ENCODE measurements around the gene SMC1B.
"Not testable (repeated sequence)": the region's sequence is repeated elsewhere in the genome, so short reads cannot be mapped to it uniquely, and the experiment has no call there.

SMC1B gene

DNA sequence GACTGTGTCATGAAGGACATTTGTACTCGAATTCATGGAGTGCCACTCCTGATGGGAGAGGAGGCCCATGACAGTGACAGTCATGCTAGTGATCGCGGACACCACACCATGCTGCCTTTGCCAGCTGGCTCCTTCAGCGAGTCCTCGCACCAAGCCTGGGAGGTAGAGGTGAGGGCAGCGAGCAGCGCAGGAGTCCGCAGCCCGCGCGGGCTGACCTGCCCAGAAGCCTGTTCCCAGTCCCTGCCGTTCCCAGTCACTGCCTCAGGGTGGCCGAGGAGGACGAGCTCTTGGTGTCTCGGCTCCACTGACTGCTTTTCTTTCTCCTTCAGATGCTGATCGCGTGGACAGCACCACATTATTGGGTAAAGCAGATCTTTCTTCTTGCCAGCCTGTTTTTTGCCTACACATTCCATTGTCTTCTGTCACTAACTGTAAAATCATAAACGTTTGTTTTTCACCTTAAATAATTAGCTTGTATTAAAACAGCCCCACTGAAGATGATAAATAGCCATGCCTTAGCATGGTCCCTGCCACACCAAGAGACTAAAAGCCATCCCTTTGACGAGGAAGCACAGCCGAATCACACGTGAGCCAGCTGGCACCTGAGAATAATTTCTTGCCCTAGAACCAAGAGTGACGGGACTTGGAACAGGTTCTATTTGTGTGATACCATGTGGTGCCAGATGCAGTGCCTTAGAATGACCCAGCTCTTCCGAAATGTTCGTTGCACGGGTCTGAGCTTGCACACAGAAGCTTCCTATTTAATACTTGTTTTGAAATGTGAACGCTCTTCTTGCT is 78.2 kb downstream of the SMC1B start:
- peaks cover 18% of the 10 kb centered on the region for H3K4me1 Mint-ChIP-seq (ENCODE audit: low read depth)
- H3K4me3 Mint-ChIP-seq, result no peak overlapping the region
- H3K27me3 Mint-ChIP-seq, result no peaks in the 10 kb centered on the region
- no peaks in the 10 kb centered on the region for H3K9me3 Mint-ChIP-seq
- peaks cover 95% of the 10 kb centered on the region for H3K36me3 Mint-ChIP-seq (ENCODE audit: low read depth)
- H3K27ac Mint-ChIP-seq, result no peak overlapping the region
- DNase-seq, result no peak

DNA sequence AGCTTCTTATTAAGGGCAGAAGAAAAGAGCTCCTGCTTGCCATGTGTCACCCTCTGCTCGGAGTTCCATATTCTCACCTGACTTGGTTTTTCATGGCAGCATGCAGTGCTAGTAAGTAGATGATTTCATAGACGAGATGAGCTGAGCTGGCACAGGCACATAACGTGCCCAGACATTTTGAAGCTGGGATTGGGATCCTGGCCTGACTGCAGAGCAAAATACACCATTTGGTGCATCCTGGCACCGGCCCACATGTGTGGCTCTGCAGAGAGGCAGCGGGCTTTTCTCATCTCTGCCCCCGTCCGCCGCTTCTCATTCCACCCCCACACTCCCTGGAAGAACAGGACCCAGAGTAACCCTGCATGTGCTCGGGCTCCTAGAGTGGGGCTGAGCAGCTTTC is 78.9 kb downstream of the SMC1B start:
- no peaks in the 10 kb centered on the region for H3K27me3 Mint-ChIP-seq
- peaks cover 18% of the 10 kb centered on the region for H3K4me1 Mint-ChIP-seq (ENCODE audit: low read depth)
- DNase-seq, result no peak
- H3K4me3 Mint-ChIP-seq, result no peak overlapping the region
- peaks cover 95% of the 10 kb centered on the region for H3K36me3 Mint-ChIP-seq (ENCODE audit: low read depth)
- no peaks in the 10 kb centered on the region for H3K9me3 Mint-ChIP-seq
- H3K27ac Mint-ChIP-seq, result peak overlapping the region; percentile 37

DNA sequence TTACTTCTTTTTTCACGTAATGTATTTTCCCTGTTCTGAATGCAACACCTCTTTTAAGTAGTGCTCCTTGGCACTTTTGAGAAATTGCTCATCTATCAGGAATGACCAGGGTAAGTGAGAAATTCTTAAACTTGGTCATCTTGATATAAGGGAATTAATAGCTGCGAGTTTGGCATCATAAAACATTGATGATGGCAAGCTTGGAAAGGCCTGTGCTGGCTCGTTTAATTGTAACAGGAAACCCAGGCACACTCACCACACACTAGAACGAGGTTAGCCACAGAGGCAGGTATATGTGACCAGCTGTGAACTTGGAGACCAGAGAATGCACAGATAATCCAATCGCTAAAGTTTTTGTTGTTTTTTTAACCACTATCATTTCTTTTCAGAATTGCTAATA is 79.3 kb downstream of the SMC1B start:
- Mint-ChIP-seq H3K27ac (peak overlapping the region; percentile 37), H3K4me1 (ENCODE audit: low read depth) (peaks cover 23% of the 10 kb centered on the region), H3K36me3 (ENCODE audit: low read depth) (peaks cover 97% of the 10 kb centered on the region), H3K27me3 (no peaks in the 10 kb centered on the region), H3K4me3 (no peak overlapping the region), H3K9me3 (no peaks in the 10 kb centered on the region)
- no peak for DNase-seq

- H3K27ac Mint-ChIP-seq, result no peak overlapping the region
These were observed 81.4 kb downstream of the SMC1B start for GRCh38 chr22:45332001-45332400.

DNA sequence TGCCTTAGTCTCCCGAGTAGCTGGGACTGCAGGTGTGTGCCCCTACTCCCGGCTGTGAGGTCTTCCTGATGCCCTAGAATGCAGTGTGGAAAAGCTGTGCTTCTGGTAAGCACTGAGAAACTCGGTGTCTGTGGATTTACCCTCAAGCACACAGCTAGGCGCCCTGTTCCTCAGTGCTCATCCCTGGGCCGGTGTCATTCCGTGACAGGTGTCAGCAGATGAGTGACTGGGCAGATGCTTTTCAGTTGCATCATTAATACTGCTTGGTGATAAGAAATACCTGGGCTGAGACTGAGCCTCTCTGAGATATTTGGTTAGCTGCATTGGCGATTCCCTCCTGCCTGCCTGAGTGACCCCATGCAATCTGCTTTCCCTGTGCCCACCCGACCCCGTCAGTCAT is 81.9 kb downstream of the SMC1B start:
- Mint-ChIP-seq H3K9me3 (no peaks in the 10 kb centered on the region), H3K4me3 (no peak overlapping the region), H3K27me3 (no peaks in the 10 kb centered on the region), H3K27ac (peak overlapping the region; percentile 12), H3K4me1 (ENCODE audit: low read depth) (peaks cover 20% of the 10 kb centered on the region), H3K36me3 (ENCODE audit: low read depth) (peaks cover 90% of the 10 kb centered on the region)
- DNase-seq, result no peak

More at GRCh38 chr22:45332001-45332400, 81.4 kb downstream of the SMC1B start:
- no peaks in the 10 kb centered on the region for H3K9me3 Mint-ChIP-seq
- H3K27me3 Mint-ChIP-seq, result no peaks in the 10 kb centered on the region
- peaks cover 25% of the 10 kb centered on the region for H3K4me1 Mint-ChIP-seq (ENCODE audit: low read depth)
- H3K36me3 Mint-ChIP-seq (ENCODE audit: low read depth), result peaks cover 94% of the 10 kb centered on the region
- H3K4me3 Mint-ChIP-seq, result no peak overlapping the region
- DNase-seq, result no peak

DNA sequence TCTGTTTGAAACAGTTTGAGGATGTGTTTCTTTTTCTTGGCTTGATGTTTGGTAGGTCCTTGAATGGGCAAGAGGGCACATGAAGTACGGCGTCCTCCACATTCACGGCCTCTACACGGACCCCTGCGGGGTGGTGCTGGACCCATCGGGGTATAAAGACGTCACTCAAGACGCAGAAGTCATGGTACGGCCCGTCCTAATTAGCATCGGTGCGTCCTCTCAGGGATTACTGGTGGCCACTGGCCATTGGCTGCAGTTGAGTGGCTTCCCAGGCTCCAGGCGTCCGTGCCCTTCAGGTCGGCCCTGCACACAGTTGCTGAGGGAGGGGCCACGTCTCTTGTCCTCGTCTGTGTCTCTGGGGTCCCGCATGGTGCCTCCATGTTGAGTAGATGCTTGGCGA is 82.9 kb downstream of the SMC1B start:
- Mint-ChIP-seq H3K9me3 (no peaks in the 10 kb centered on the region), H3K27ac (no peak overlapping the region), H3K27me3 (no peaks in the 10 kb centered on the region), H3K36me3 (ENCODE audit: low read depth) (peaks cover 87% of the 10 kb centered on the region), H3K4me3 (no peak overlapping the region), H3K4me1 (ENCODE audit: low read depth) (peaks cover 15% of the 10 kb centered on the region)
- DNase-seq, result no peak

GRCh38 chr22:45329530-45329936 is 83.9 kb downstream of the SMC1B start:
- H3K4me3 Mint-ChIP-seq, result no peak overlapping the region
- no peaks in the 10 kb centered on the region for H3K9me3 Mint-ChIP-seq
- H3K36me3 Mint-ChIP-seq (ENCODE audit: low read depth), result peaks cover 87% of the 10 kb centered on the region
- H3K27me3 Mint-ChIP-seq, result no peaks in the 10 kb centered on the region
- no peak for DNase-seq
- H3K27ac Mint-ChIP-seq, result peak overlapping the region; percentile 58
- H3K4me1 Mint-ChIP-seq (ENCODE audit: low read depth), result peaks cover 23% of the 10 kb centered on the region

- Mint-ChIP-seq H3K9me3 (no peaks in the 10 kb centered on the region), H3K27ac (peak overlapping the region; percentile 58), H3K4me1 (ENCODE audit: low read depth) (peaks cover 23% of the 10 kb centered on the region), H3K27me3 (no peaks in the 10 kb centered on the region), H3K4me3 (no peak overlapping the region), H3K36me3 (ENCODE audit: low read depth) (peaks cover 87% of the 10 kb centered on the region)
- no peak for DNase-seq
These were observed 84.4 kb downstream of the SMC1B start for GRCh38 chr22:45328822-45329529.

GRCh38 chr22:45328261-45328660 is 85.1 kb downstream of the SMC1B start:
- H3K27me3 Mint-ChIP-seq, DNase-seq, H3K27ac Mint-ChIP-seq, H3K4me3 Mint-ChIP-seq, H3K9me3 Mint-ChIP-seq: not testable (repeated sequence)
- Mint-ChIP-seq H3K36me3 (ENCODE audit: low read depth) (peaks cover 88% of the 10 kb centered on the region), H3K4me1 (ENCODE audit: low read depth) (peaks cover 29% of the 10 kb centered on the region)

GRCh38 chr22:45324311-45324711 is 89.1 kb downstream of the SMC1B start:
- Mint-ChIP-seq H3K27ac (peak overlapping the region; percentile 78), H3K4me1 (ENCODE audit: low read depth) (peaks cover 60% of the 10 kb centered on the region), H3K36me3 (ENCODE audit: low read depth) (peaks cover 72% of the 10 kb centered on the region), H3K9me3 (no peaks in the 10 kb centered on the region), H3K4me3 (peak overlapping the region; percentile 24), H3K27me3 (no peaks in the 10 kb centered on the region)
- DNase-seq, result no peak

DNA sequence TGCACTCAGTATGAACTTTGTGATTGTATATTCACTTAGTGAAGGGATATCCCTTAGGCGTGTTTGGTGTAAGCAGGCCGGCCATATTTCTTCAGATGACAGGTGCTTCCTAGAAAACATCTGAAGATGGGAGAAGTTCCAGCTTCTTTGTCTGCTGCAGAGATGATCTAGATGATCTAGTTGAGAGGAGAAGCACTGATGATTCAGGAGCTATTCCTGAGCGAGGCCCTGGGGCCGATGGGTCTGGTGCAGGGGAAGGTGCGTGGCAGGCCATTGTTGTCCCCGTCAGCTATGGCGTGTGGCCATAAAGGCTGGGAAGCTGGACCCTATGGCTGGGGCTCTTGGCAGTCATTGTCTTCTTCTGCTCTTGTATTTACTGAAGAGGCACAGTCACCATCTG is 89.7 kb downstream of the SMC1B start:
- peak overlapping the region; percentile 49 for H3K4me3 Mint-ChIP-seq
- DNase-seq, result no peak
- peaks cover 60% of the 10 kb centered on the region for H3K4me1 Mint-ChIP-seq (ENCODE audit: low read depth)
- H3K27ac Mint-ChIP-seq, result peak overlapping the region; percentile 78
- no peaks in the 10 kb centered on the region for H3K27me3 Mint-ChIP-seq
- H3K9me3 Mint-ChIP-seq, result no peaks in the 10 kb centered on the region
- peaks cover 65% of the 10 kb centered on the region for H3K36me3 Mint-ChIP-seq (ENCODE audit: low read depth)

DNA sequence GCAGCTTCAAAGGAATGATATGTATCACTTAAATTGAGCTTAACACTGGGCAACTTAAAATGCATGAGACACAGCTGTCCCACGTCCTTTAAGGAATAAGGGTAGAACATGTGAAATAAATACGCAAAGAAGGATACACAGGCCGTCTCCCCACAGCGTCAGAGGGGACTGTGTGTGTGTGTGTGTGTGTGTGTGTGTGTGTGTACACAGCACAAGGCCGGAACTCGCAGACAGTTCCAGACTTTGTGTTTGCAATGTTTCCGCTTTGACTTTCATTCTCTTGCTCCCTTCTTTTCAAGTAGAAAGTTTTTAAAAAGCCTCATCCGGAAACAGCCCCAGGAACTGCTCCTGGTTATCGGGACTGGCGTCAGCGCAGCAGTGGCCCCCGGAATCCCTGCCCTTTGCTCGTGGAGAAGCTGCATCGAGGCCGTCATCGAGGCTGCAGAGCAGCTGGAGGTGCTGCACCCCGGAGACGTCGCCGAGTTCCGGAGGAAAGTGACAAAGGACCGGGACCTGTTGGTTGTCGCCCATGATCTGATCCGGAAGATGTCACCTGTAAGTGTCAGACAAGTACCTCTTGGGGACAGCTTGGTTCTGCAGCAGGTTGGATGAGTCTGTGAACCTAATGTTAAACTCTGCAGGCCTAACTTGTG is 90.4 kb downstream of the SMC1B start:
- Mint-ChIP-seq H3K9me3 (no peaks in the 10 kb centered on the region), H3K4me1 (ENCODE audit: low read depth) (peaks cover 67% of the 10 kb centered on the region), H3K27ac (peak overlapping the region; percentile 77), H3K36me3 (ENCODE audit: low read depth) (peaks cover 60% of the 10 kb centered on the region), H3K4me3 (peak overlapping the region; percentile 49), H3K27me3 (no peaks in the 10 kb centered on the region)
- DNase-seq, result no peak

- H3K27ac Mint-ChIP-seq, result peak overlapping the region; percentile 77
- H3K4me3 Mint-ChIP-seq, result no peak overlapping the region
- DNase-seq, result no peak
- peaks cover 78% of the 10 kb centered on the region for H3K4me1 Mint-ChIP-seq (ENCODE audit: low read depth)
- H3K27me3 Mint-ChIP-seq, result no peaks in the 10 kb centered on the region
- H3K36me3 Mint-ChIP-seq (ENCODE audit: low read depth), result peaks cover 53% of the 10 kb centered on the region
- no peaks in the 10 kb centered on the region for H3K9me3 Mint-ChIP-seq
These were observed 91.6 kb downstream of the SMC1B start for GRCh38 chr22:45321827-45322226.

- Mint-ChIP-seq H3K4me3 (no peak overlapping the region), H3K27ac (peak overlapping the region; percentile 98), H3K27me3 (no peaks in the 10 kb centered on the region), H3K4me1 (ENCODE audit: low read depth) (peaks cover 90% of the 10 kb centered on the region), H3K9me3 (no peaks in the 10 kb centered on the region), H3K36me3 (ENCODE audit: low read depth) (peaks cover 47% of the 10 kb centered on the region)
- DNase-seq, result no peak
These were observed 92.9 kb downstream of the SMC1B start for GRCh38 chr22:45320357-45320976.
